Measurements from ENCODE around the gene ALG14.

DNA sequence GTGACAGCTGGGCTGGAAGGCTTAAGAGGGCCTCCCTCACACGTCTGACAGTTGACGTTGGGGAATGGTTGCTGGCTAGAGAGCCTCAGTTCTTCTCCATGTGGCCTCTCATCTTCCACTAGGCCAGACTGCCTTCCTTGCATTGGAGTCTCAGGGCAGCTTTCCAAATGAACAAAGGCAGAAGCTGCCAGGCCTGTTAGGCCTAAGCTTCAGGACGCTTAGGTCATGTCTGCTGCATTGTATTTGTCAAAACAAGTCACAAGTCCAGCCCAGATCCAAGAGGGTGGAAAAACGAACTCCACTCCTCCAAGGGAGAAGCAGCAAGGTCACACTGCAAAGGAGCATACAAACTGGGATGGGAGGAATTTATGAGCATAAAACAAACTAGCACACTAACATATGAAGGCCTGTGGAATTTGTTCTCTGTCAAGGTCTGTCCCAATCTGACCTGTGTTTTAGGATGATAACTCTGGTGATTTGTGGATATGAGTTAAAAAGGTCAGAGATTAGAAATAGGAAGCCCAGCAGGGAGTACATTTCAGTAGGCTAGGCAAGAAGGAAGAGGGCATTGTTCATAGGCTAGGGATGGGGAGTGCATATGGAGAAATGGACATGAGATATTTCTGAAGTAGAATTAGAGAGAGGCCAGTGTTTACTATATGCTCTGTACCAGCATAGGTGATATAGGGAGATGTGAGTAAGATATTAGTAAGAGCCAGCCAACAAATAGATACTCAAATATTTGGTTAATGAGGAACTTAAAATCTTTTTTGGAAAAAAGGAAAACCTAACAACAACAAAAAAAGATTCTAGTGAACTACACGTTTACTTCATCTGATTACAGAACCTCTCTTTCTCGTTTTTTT, 116.8 kb downstream of the ALG14 start:
- TF ChIP-seq, protein P1, sequence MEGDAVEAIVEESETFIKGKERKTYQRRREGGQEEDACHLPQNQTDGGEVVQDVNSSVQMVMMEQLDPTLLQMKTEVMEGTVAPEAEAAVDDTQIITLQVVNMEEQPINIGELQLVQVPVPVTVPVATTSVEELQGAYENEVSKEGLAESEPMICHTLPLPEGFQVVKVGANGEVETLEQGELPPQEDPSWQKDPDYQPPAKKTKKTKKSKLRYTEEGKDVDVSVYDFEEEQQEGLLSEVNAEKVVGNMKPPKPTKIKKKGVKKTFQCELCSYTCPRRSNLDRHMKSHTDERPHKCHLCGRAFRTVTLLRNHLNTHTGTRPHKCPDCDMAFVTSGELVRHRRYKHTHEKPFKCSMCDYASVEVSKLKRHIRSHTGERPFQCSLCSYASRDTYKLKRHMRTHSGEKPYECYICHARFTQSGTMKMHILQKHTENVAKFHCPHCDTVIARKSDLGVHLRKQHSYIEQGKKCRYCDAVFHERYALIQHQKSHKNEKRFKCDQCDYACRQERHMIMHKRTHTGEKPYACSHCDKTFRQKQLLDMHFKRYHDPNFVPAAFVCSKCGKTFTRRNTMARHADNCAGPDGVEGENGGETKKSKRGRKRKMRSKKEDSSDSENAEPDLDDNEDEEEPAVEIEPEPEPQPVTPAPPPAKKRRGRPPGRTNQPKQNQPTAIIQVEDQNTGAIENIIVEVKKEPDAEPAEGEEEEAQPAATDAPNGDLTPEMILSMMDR (IDR thresholded peaks at IDR 0.05): no peak
- TF ChIP-seq EP300 (IDR thresholded peaks at IDR 0.05): no peak
- TF ChIP-seq POLR2A (IDR thresholded peaks at IDR 0.05): no peak
- TF ChIP-seq POLR2AphosphoS5 (IDR thresholded peaks at IDR 0.05): no peak
